Stimulated activated CD8-positive, alpha-beta memory T cell treated with anti-CD3 and anti-CD28 coated beads, Interleukin-4, amount 100 ng/mL, for 48 hours (primary cell): ENCODE results near the gene ZNF654.
"Not testable (repeated sequence)": the region's sequence is repeated elsewhere in the genome, so short reads cannot be mapped to it uniquely, and the experiment has no call there.

ENCODE experiments used
- DNase-seq: peaks from one replicate; pipeline ENCODE4 v3.0.0-alpha.2; 2020

ZNF654 gene

GRCh38 chr3:88147261-88147660, 88.2 kb downstream of the ZNF654 start:
- DNase-seq: no peak

- DNase-seq: no peak
These were observed 89.6 kb downstream of the ZNF654 start for GRCh38 chr3:88148651-88149050.

GRCh38 chr3:88149101-88149508, 90.0 kb downstream of the ZNF654 start:
- DNase-seq: no peak

GRCh38 chr3:88149509-88150362, 90.7 kb downstream of the ZNF654 start, which contains the start of gene C3orf38:
TSS of gene C3orf38 (plus strand) at chr3:88149959. CDS start at chr3:88150053, 94 bp downstream.
- DNase-seq: peak; percentile 83

- DNase-seq: no peak
These were observed 91.3 kb downstream of the ZNF654 start for GRCh38 chr3:88150371-88150770.

- no peak for DNase-seq
These were observed 91.8 kb downstream of the ZNF654 start for GRCh38 chr3:88150806-88151205.

GRCh38 chr3:88151358-88151757, 92.3 kb downstream of the ZNF654 start:
- DNase-seq: no peak

GRCh38 chr3:88152841-88153240, 93.8 kb downstream of the ZNF654 start:
- DNase-seq: no peak

- no peak for DNase-seq
These were observed 107.4 kb downstream of the ZNF654 start for GRCh38 chr3:88166419-88166971.

GRCh38 chr3:88167173-88167572, 108.1 kb downstream of the ZNF654 start:
- no peak for DNase-seq

GRCh38 chr3:88167704-88168103, 108.6 kb downstream of the ZNF654 start:
- no peak for DNase-seq

GRCh38 chr3:88168171-88168570, 109.1 kb downstream of the ZNF654 start:
- no peak for DNase-seq

GRCh38 chr3:88180398-88180999, 121.4 kb downstream of the ZNF654 start:
- no peak for DNase-seq

- not testable (repeated sequence) for DNase-seq
These were observed 123.3 kb downstream of the ZNF654 start for GRCh38 chr3:88182165-88182918.

- no peak for DNase-seq
These were observed 129.4 kb downstream of the ZNF654 start for GRCh38 chr3:88188436-88188835.

GRCh38 chr3:88189361-88189810, 130.3 kb downstream of the ZNF654 start:
- no peak for DNase-seq

GRCh38 chr3:88191872-88192409, 132.9 kb downstream of the ZNF654 start:
- DNase-seq: no peak

GRCh38 chr3:88192631-88193030, 133.6 kb downstream of the ZNF654 start:
- no peak for DNase-seq
